ENCODE data around the gene LDLRAP1. TPM values are rescaled to one million over a fixed set of nuclear protein-coding genes. Genes with fewer than 3 reads are reported as not detected.

Gene LDLRAP1
- total RNA-seq, 2 donors from 2014 or later = 37.8 to 56.3 TPM

DNA sequence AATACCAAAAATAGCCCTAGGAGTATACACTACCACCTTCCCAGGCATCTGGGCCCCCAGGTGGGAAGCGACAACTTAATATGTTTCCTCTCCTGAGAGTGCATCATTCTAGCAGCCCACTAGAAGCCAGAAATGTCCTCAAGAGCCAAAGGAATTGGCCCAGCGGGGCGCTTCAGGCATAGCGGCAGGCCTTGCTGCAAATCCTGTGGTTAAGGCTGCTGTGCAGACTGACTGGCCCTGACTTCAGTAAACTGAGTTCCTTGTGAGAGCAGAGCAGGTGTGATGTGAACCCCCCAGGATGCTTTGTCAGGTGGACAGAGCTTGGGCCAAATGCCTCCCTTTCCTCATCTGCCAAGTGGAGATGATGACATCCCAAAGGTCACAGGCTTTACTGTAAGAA lies 29.7 kb upstream of the LDLRAP1 start:
- Histone ChIP-seq H3K4me1 (replicated peaks) (no peaks in the 10 kb centered on the region), H3K36me3 (no peaks in the 10 kb centered on the region), H3K4me3 (no peak overlapping the region), H3K9me3 (no peaks in the 10 kb centered on the region), H3K27ac (no peak overlapping the region), H3K27me3 (replicated peaks; ENCODE audit: insufficient read depth) (no peaks in the 10 kb centered on the region)
- TF ChIP-seq, protein P1, sequence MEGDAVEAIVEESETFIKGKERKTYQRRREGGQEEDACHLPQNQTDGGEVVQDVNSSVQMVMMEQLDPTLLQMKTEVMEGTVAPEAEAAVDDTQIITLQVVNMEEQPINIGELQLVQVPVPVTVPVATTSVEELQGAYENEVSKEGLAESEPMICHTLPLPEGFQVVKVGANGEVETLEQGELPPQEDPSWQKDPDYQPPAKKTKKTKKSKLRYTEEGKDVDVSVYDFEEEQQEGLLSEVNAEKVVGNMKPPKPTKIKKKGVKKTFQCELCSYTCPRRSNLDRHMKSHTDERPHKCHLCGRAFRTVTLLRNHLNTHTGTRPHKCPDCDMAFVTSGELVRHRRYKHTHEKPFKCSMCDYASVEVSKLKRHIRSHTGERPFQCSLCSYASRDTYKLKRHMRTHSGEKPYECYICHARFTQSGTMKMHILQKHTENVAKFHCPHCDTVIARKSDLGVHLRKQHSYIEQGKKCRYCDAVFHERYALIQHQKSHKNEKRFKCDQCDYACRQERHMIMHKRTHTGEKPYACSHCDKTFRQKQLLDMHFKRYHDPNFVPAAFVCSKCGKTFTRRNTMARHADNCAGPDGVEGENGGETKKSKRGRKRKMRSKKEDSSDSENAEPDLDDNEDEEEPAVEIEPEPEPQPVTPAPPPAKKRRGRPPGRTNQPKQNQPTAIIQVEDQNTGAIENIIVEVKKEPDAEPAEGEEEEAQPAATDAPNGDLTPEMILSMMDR (IDR thresholded peaks at IDR 0.05) = no peak
- TF ChIP-seq POLR2A (IDR thresholded peaks at IDR 0.05) (no peak), POLR2AphosphoS5 (IDR thresholded peaks at IDR 0.05) (no peak)
- 77% methylated on average over 4 of the region's 4 CpGs for WGBS
- DNase-seq (ENCODE audit: low spot score) = no peak
- intact Hi-C loops (cut with DNase I) = no loop called here

DNA sequence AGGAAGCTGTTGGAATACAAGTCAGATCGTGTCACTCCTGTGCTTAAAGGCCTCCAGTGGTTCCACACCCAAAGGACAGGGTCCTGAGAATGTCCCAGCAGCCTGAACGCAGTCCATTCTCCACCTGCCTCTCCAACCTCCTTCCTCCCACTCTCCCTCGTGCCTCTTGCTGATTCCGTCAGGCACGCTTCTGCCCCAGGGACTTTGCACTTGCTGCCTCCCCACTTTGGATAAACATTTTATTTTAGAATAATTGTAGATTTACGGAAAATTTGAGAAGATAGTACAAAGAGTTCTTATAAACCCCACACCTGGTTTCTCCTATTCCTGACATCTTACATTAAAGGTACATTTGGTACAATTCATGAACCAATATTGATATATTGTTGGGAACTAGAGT lies 28.4 kb upstream of the LDLRAP1 start:
- Histone ChIP-seq H3K27me3 (replicated peaks; ENCODE audit: insufficient read depth) (no peaks in the 10 kb centered on the region), H3K4me3 (no peak overlapping the region), H3K27ac (no peak overlapping the region), H3K36me3 (no peaks in the 10 kb centered on the region), H3K9me3 (no peaks in the 10 kb centered on the region), H3K4me1 (replicated peaks) (no peaks in the 10 kb centered on the region)
- DNase-seq (ENCODE audit: low spot score) = no peak
- intact Hi-C loops (cut with DNase I) = no loop called here
- TF ChIP-seq, protein P1 (IDR thresholded peaks at IDR 0.05) = no peak
- TF ChIP-seq POLR2A (IDR thresholded peaks at IDR 0.05) = no peak
- TF ChIP-seq POLR2AphosphoS5 (IDR thresholded peaks at IDR 0.05) = no peak
- 76% methylated on average over 6 of the region's 6 CpGs for WGBS

- DNase-seq (ENCODE audit: low spot score) = no peak
- Histone ChIP-seq H3K27me3 (replicated peaks; ENCODE audit: insufficient read depth) (no peaks in the 10 kb centered on the region), H3K4me3 (no peak overlapping the region), H3K27ac (no peak overlapping the region), H3K9me3 (no peaks in the 10 kb centered on the region), H3K36me3 (no peaks in the 10 kb centered on the region), H3K4me1 (replicated peaks) (no peaks in the 10 kb centered on the region)
- TF ChIP-seq, protein P1 (IDR thresholded peaks at IDR 0.05) = no peak
- TF ChIP-seq POLR2A (IDR thresholded peaks at IDR 0.05) (no peak), POLR2AphosphoS5 (IDR thresholded peaks at IDR 0.05) (no peak)
- 88% methylated on average over 3 of the region's 3 CpGs for WGBS
- intact Hi-C loops (cut with DNase I) = no loop called here
Observed at GRCh38 chr1:25516686-25517085, 26.7 kb upstream of the LDLRAP1 start.

DNA sequence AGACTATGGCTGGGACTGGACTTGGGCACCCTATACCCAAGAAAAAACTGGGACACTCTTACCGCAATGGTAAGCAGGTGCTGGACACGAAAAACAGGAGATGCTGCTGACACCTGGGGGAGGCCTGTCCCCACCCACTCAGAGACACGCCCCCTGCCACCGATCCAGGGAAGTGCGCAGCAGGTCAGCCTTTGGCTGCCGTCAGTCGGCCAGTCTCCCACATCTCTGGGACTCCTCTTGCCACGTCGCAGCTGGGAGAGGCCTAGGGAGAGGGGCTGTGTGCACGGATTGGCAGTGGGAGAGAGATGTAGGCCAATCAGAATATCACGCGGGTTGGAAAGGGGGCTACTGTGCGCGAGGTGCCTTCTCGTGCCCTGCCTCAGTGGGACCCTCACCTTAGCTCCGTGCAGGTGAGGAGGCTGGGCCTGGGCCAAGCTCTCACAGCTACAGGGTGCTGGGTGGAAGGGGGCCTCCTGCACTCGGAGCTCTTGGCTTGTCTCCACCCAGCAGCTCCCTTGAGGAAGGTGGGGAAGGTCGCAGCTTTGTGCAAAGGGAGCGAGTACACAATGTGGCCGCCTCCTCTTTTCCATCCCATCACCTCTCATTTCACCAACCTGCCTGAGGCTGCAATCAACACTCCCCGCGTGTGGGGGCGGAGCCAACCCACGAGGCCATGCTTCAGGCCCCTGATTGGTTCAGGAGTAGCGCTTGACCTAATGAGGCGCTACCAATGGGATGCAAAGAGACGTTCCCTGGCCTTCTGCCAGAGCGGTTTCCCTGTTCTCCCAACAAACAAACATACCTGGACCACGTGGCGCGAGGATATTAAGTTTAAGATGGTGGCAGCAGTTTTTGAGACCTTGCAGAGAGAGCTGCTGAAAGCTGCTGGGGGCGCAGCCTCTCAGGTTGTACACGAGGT lies 25.7 kb upstream of the LDLRAP1 start:
- WGBS = 83% methylated on average over 33 of the region's 33 CpGs
- Histone ChIP-seq H3K27me3 (replicated peaks; ENCODE audit: insufficient read depth) (no peaks in the 10 kb centered on the region), H3K4me3 (no peak overlapping the region), H3K36me3 (no peaks in the 10 kb centered on the region), H3K9me3 (no peaks in the 10 kb centered on the region), H3K27ac (no peak overlapping the region), H3K4me1 (replicated peaks) (no peaks in the 10 kb centered on the region)
- intact Hi-C loops (cut with DNase I) = no loop called here
- no peak for TF ChIP-seq POLR2A (IDR thresholded peaks at IDR 0.05)
- no peak for TF ChIP-seq POLR2AphosphoS5 (IDR thresholded peaks at IDR 0.05)
- TF ChIP-seq, protein P1 (IDR thresholded peaks at IDR 0.05) = no peak
- no peak for DNase-seq (ENCODE audit: low spot score)

DNA sequence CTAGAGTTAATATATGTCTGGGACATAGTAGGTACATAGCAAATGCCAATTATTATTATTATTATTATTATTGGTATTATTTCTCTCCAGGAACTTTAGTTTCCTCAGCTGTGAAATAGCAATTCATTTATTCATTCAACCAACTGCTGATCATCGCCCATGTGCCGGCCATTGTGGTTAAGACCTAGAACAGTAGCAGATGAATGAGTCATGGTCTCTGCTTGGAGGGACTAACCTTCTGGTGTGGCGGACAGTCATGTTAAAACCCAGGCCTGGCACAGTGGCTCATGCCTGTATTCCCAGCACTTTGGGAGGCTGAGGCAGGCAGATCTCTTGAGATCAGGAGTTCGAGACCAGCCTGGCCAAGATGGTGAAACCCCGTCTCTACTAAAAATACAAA lies 23.8 kb upstream of the LDLRAP1 start:
- Histone ChIP-seq H3K27me3 (replicated peaks; ENCODE audit: insufficient read depth) (no peaks in the 10 kb centered on the region), H3K36me3 (no peaks in the 10 kb centered on the region), H3K4me3 (no peak overlapping the region), H3K9me3 (no peaks in the 10 kb centered on the region), H3K27ac (no peak overlapping the region), H3K4me1 (replicated peaks) (no peaks in the 10 kb centered on the region)
- no peak for DNase-seq (ENCODE audit: low spot score)
- TF ChIP-seq POLR2A (IDR thresholded peaks at IDR 0.05) (no peak), POLR2AphosphoS5 (IDR thresholded peaks at IDR 0.05) (no peak)
- TF ChIP-seq, protein P1 (IDR thresholded peaks at IDR 0.05) = no peak
- WGBS = 97% methylated on average over 5 of the region's 5 CpGs
- intact Hi-C loops (cut with DNase I) = loop anchor here (5.0 kb wide), 1 partner anchor 112 kb away; no protein-coding TSS in a partner anchor

Data from prostate gland (tissue), 2 donors.